CD14-positive monocyte (primary cell): Measurements from ENCODE around the gene TUBB8B. TPM values are rescaled to one million over a fixed set of nuclear protein-coding genes. Genes with fewer than 3 reads are reported as not detected.
A peak's percentile ranks its signal among the peaks of the same experiment; 100 is the strongest.
"Not testable (repeated sequence)": the region's sequence is repeated elsewhere in the genome, so short reads cannot be mapped to it uniquely, and the experiment has no call there.

Experiments used
- DNase-seq, 3 donors: peaks; one replicate each; pipeline ENCODE4 v3.0.0-alpha.2; 2011 to 2022
- H2AFZ ChIP-seq: 2 replicates; pipeline ENCODE4 v1.6.0; 2012; ENCODE audit warnings: mild to moderate bottlenecking, low read depth, low read length, inconsistent platforms; ENCODE audit not compliant: insufficient read depth, poor library complexity, severe bottlenecking
- H3K27ac ChIP-seq, 2 donors: 1 replicate in 1 of 2; 2 replicates in 1 of 2; pipeline ENCODE4 v1.5.1; 2012 to 2013; ENCODE audit warnings: low read length in 2 of 2, control low read depth in 1 of 2, inconsistent platforms in 1 of 2, low read depth in 1 of 2, mild to moderate bottlenecking in 1 of 2
- H3K27me3 ChIP-seq, 2 donors: one replicate each; pipeline versions ENCODE4 v1.6.0 to v1.6.1; 2011 to 2013; ENCODE audit warnings: low read length in 2 of 2; ENCODE audit not compliant: control insufficient read depth in 2 of 2, insufficient read depth in 2 of 2
- H3K36me3 ChIP-seq, 2 donors: replicated peaks in 1 of 2; 1 replicate in 1 of 2; 2 replicates in 1 of 2; pipeline versions ENCODE4 v1.5.1 to v1.6.1; 2012 to 2013; ENCODE audit warnings: low read length in 2 of 2, control low read depth in 1 of 2, inconsistent platforms in 1 of 2, mild to moderate bottlenecking in 1 of 2; ENCODE audit not compliant: insufficient read depth in 2 of 2, control insufficient read depth in 1 of 2
- H3K4me1 ChIP-seq, 2 donors: 1 replicate in 1 of 2; 2 replicates in 1 of 2; pipeline versions ENCODE4 v1.5.1 to v1.6.1; 2012 to 2013; ENCODE audit warnings: low read length in 2 of 2, control low read depth in 1 of 2, inconsistent platforms in 1 of 2, mild to moderate bottlenecking in 1 of 2, moderate library complexity in 1 of 2; ENCODE audit not compliant: insufficient read depth in 2 of 2, control insufficient read depth in 1 of 2
- H3K4me2 ChIP-seq: replicated peaks from 2 replicates; pipeline ENCODE3; 2012; ENCODE audit warnings: low read length, moderate library complexity, mild to moderate bottlenecking; ENCODE audit not compliant: poor library complexity, severe bottlenecking; ENCODE audit errors: extremely low read depth
- H3K4me3 ChIP-seq, 3 experiments: fragments of 200-600 bp in 1 of 3; sonication (generic) in 1 of 3; replicated peaks in 1 of 3; 1 replicate in 2 of 3; 2 replicates in 1 of 3; pipeline ENCODE4 v1.5.1; 2011 to 2013; ENCODE audit warnings: low read length in 3 of 3, mild to moderate bottlenecking in 3 of 3, control low read depth in 2 of 3, low read depth in 2 of 3, inconsistent platforms in 1 of 3, moderate library complexity in 1 of 3
- H3K79me2 ChIP-seq: 2 replicates; pipeline ENCODE4 v1.6.0; 2012; ENCODE audit warnings: mild to moderate bottlenecking, control low read depth, inconsistent platforms, low read length, moderate library complexity; ENCODE audit not compliant: insufficient read depth
- H3K9ac ChIP-seq: 2 replicates; pipeline ENCODE4 v1.6.0; 2017; ENCODE audit warnings: low read length, mild to moderate bottlenecking; ENCODE audit not compliant: insufficient read depth, poor library complexity, severe bottlenecking
- H3K9me3 ChIP-seq, 2 donors: replicated peaks in 1 of 2; 1 replicate in 1 of 2; 2 replicates in 1 of 2; pipeline versions ENCODE4 v1.5.1 to v1.6.1; 2012 to 2013; ENCODE audit warnings: low read length in 2 of 2, control low read depth in 1 of 2; ENCODE audit not compliant: control insufficient read depth in 1 of 2, insufficient read depth in 1 of 2
- H4K20me1 ChIP-seq: 2 replicates; pipeline ENCODE4 v1.6.0; 2012; ENCODE audit warnings: mild to moderate bottlenecking, low read length, control low read depth, moderate library complexity; ENCODE audit not compliant: insufficient read depth
- H3K27ac Mint-ChIP-seq, 7 donors: one replicate each; pipeline ENCODE4 v1.8.0; 2020; ENCODE audit warnings: mild to moderate bottlenecking in 7 of 7, mixed read lengths in 7 of 7, moderate library complexity in 6 of 7, inconsistent platforms in 2 of 7
- H3K27me3 Mint-ChIP-seq, 3 donors: one replicate each; pipeline ENCODE4 v1.8.0; 2021 to 2022; ENCODE audit warnings: low read depth in 3 of 3, mild to moderate bottlenecking in 3 of 3, mixed read lengths in 3 of 3, moderate library complexity in 3 of 3, inconsistent platforms in 1 of 3
- H3K36me3 Mint-ChIP-seq, 2 donors: one replicate each; pipeline ENCODE4 v1.8.0; 2020; ENCODE audit warnings: mixed read lengths in 2 of 2, inconsistent platforms in 1 of 2, mild to moderate bottlenecking in 1 of 2
- H3K4me1 Mint-ChIP-seq: one replicate; pipeline ENCODE4 v1.8.0; 2020; ENCODE audit warnings: mild to moderate bottlenecking, mixed read lengths
- H3K4me3 Mint-ChIP-seq, 2 donors: one replicate each; pipeline ENCODE4 v1.8.0; 2020; ENCODE audit warnings: mild to moderate bottlenecking in 2 of 2, mixed read lengths in 2 of 2, moderate library complexity in 1 of 2
- H3K9me3 Mint-ChIP-seq, 7 donors: one replicate each; pipeline ENCODE4 v1.8.0; 2020 to 2022; ENCODE audit warnings: mixed read lengths in 7 of 7, mild to moderate bottlenecking in 6 of 7, moderate library complexity in 6 of 7, inconsistent platforms in 2 of 7
- WGBS: methylation state at CpG from one replicate; pipeline ENCODE4 v1.1.5; 2013; ENCODE audit warnings: missing lambda C conversion rate; ENCODE audit not compliant: insufficient coverage; 5-methylcytosine and 5-hydroxymethylcytosine counted together
- intact Hi-C, 2 donors: fragments of 100-400 bp; cut with micrococcal nuclease; formaldehyde crosslinking; loops; one replicate each; pipeline versions ENCODE4 v1.15.0 to v1.15.1; 2023
- polyA plus RNA-seq, 3 donors: library from polyadenylated mRNA; depleted of rRNA in 1 of 3; unstranded in 2 of 3; stranded (reverse) in 1 of 3; fragments of 300-500 nt in 2 of 3; fragments of >200 nt in 1 of 3; fragmentation: Illumina TruSeq in 2 of 3; gene quantifications; 1 replicate in 2 of 3; 2 replicates in 1 of 3; pipeline ENCODE4 v1.2.3, GENCODE V29; 2012 to 2021

The TUBB8B gene
- polyA plus RNA-seq, 3 donors = 0.42 TPM; not detected in 2

DNA sequence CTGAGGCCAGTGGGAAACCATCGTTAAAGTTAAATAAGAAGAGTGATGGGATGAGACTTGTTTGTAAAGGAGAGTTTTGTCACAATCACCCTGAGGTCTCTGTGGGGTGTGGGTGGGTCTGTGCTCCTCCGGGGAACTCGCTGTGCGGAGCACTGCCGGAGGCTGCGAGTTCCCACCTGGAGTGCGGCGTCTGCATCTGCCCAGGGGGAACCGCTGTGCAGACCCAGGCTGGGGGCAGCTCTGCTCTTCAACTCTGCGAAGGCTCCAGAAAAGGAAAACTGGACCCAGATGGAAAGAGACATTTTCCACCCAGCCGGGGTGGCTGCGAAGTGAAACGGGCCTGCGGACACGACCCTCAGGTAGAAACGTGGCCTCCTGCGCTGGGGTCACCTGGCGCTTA lies 46.2 kb upstream of the TUBB8B start:
- H3K27ac ChIP-seq, H3K36me3 Mint-ChIP-seq, H2AFZ ChIP-seq, H4K20me1 ChIP-seq, H3K27me3 ChIP-seq, H3K4me3 Mint-ChIP-seq, H3K9me3 Mint-ChIP-seq, H3K79me2 ChIP-seq, H3K4me3 ChIP-seq, H3K4me1 ChIP-seq, H3K27me3 Mint-ChIP-seq, H3K36me3 ChIP-seq, H3K4me2 ChIP-seq, H3K4me1 Mint-ChIP-seq, H3K27ac Mint-ChIP-seq, H3K9ac ChIP-seq, H3K9me3 ChIP-seq, intact Hi-C loops, DNase-seq: not testable (repeated sequence)
- 100% methylated on average over 1 of the region's 18 CpGs for WGBS

GRCh38 chr18:93897-94408 lies 44.5 kb upstream of the TUBB8B start:
- H3K9ac ChIP-seq, H3K27ac ChIP-seq, H3K27me3 ChIP-seq, H4K20me1 ChIP-seq, intact Hi-C loops, H3K4me3 ChIP-seq, H3K4me1 Mint-ChIP-seq, DNase-seq, H3K4me1 ChIP-seq, H3K36me3 Mint-ChIP-seq, H3K79me2 ChIP-seq, H3K36me3 ChIP-seq, H3K9me3 Mint-ChIP-seq, H3K9me3 ChIP-seq, H3K27me3 Mint-ChIP-seq, H3K4me2 ChIP-seq, H2AFZ ChIP-seq, H3K4me3 Mint-ChIP-seq: not testable (repeated sequence)
- 100% methylated on average over 2 of the region's 6 CpGs for WGBS
- H3K27ac Mint-ChIP-seq = peak overlapping the region in 1 of 7 donors; percentile 41

DNA sequence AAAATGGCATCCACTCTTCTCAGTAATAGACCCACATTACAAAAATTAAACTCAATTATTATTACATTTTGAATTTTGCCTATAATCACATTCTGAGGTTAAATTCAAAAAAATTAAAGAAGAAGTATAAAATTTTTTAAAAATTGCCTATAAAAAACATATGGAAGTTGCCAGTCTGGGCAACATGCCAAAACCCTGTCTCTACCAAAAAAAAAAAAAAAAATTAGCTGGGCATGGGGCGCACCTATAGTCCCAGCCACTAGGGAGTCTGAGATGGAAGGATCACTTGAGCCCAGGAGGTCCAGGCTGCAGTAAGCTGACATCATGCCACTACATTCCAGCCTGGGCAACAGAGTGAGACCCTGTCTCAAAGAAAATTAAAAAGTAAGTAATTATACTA lies 42.1 kb upstream of the TUBB8B start:
- WGBS = no CpG with 5 or more reads among the region's 1 CpG
- H3K4me3 ChIP-seq, intact Hi-C loops, H3K4me1 Mint-ChIP-seq, DNase-seq, H3K27ac ChIP-seq, H3K27ac Mint-ChIP-seq, H2AFZ ChIP-seq, H3K4me3 Mint-ChIP-seq, H3K36me3 ChIP-seq, H3K79me2 ChIP-seq, H4K20me1 ChIP-seq, H3K9ac ChIP-seq, H3K9me3 Mint-ChIP-seq, H3K36me3 Mint-ChIP-seq, H3K4me2 ChIP-seq, H3K27me3 Mint-ChIP-seq, H3K9me3 ChIP-seq, H3K4me1 ChIP-seq, H3K27me3 ChIP-seq: not testable (repeated sequence)

- H3K9ac ChIP-seq, H3K27me3 ChIP-seq, H4K20me1 ChIP-seq, H3K79me2 ChIP-seq, H3K4me1 ChIP-seq, H3K36me3 Mint-ChIP-seq, H3K36me3 ChIP-seq, DNase-seq, H3K4me2 ChIP-seq, H3K4me3 Mint-ChIP-seq, H2AFZ ChIP-seq, H3K9me3 ChIP-seq, H3K27ac ChIP-seq, H3K4me3 ChIP-seq, intact Hi-C loops, H3K4me1 Mint-ChIP-seq, H3K27me3 Mint-ChIP-seq, H3K9me3 Mint-ChIP-seq: not testable (repeated sequence)
- H3K27ac Mint-ChIP-seq = peak overlapping the region in 1 of 7 donors; percentile 47
- 80% methylated on average over 2 of the region's 17 CpGs for WGBS
These were observed 41.2 kb upstream of the TUBB8B start for GRCh38 chr18:90396-91193.
